ENCODE data around the gene SNX33. TPM values are rescaled to one million over a fixed set of nuclear protein-coding genes. Genes with fewer than 3 reads are reported as not detected.

The SNX33 gene
- total and polyA plus RNA-seq, 2 of the 13 experiments (the other 11 are each of a cell fraction or from before 2014, with no cell fraction given), result 11.0 to 11.6 TPM

DNA sequence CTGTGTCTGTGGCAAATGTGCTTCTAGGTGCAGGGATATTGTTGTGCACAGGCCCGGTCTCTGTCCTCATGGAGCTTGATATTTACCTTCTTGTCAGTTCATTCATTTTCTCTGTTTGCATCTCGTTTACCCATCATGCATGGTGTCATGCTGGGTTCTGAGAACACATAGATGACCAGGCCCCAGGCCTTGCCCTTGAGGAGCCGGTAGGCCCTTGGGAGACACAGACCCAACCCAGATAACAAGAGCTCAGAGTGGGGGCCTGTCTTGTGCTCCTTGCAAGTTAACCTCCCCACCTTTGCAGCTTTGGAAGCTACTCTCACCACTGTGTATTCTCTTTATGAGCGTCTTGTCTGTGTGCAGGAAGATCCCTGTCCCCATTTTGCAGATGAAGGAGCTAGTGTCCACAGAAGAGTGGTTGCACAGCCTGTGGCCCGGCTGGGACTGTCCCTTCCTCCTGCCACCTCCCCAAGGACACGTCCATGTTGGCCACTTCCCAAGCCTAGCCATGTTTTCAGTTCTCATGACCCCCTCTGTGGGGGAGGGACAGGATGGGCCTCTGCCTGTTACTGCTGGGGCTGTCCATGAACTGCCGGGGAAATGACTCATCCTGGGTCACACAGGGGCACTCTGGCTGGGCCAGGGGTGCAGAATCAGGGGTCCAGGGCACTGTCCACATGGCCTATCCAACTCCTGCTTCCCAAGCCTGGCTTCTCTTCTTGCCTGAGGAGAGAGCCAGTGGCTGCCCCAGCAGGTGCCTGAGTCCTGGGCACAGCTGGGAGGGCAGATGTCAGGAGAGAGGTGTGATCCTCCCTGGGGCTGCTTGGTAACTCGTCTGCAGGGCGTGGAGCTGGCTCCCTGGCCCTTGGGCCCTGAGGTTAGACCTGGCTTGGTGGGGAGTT lies 3.4 kb downstream of the SNX33 start (continued):
- TF ChIP-seq, protein P1, sequence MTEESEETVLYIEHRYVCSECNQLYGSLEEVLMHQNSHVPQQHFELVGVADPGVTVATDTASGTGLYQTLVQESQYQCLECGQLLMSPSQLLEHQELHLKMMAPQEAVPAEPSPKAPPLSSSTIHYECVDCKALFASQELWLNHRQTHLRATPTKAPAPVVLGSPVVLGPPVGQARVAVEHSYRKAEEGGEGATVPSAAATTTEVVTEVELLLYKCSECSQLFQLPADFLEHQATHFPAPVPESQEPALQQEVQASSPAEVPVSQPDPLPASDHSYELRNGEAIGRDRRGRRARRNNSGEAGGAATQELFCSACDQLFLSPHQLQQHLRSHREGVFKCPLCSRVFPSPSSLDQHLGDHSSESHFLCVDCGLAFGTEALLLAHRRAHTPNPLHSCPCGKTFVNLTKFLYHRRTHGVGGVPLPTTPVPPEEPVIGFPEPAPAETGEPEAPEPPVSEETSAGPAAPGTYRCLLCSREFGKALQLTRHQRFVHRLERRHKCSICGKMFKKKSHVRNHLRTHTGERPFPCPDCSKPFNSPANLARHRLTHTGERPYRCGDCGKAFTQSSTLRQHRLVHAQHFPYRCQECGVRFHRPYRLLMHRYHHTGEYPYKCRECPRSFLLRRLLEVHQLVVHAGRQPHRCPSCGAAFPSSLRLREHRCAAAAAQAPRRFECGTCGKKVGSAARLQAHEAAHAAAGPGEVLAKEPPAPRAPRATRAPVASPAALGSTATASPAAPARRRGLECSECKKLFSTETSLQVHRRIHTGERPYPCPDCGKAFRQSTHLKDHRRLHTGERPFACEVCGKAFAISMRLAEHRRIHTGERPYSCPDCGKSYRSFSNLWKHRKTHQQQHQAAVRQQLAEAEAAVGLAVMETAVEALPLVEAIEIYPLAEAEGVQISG (CRISPR knock-in tag; IDR thresholded peaks at IDR 0.05), result peak; percentile 58; the same call in 1 of the 2 replicates
- TF ChIP-seq MEIS1 (CRISPR knock-in tag; IDR thresholded peaks at IDR 0.05; ENCODE audit: borderline replicate concordance) (no peak), KLF15 (CRISPR knock-in tag; IDR thresholded peaks at IDR 0.05; ENCODE audit: borderline replicate concordance) (no peak), HIVEP1 (CRISPR knock-in tag; IDR thresholded peaks at IDR 0.05) (peak; percentile 68; the same call in 1 of the 2 replicates), ZNF335 (CRISPR knock-in tag; IDR thresholded peaks at IDR 0.05) (peak; percentile 98), ZNF550 (CRISPR knock-in tag; IDR thresholded peaks at IDR 0.05; ENCODE audit: borderline replicate concordance) (peak; percentile 53; the same call in 1 of the 2 replicates)
- TF ChIP-seq, protein P2, sequence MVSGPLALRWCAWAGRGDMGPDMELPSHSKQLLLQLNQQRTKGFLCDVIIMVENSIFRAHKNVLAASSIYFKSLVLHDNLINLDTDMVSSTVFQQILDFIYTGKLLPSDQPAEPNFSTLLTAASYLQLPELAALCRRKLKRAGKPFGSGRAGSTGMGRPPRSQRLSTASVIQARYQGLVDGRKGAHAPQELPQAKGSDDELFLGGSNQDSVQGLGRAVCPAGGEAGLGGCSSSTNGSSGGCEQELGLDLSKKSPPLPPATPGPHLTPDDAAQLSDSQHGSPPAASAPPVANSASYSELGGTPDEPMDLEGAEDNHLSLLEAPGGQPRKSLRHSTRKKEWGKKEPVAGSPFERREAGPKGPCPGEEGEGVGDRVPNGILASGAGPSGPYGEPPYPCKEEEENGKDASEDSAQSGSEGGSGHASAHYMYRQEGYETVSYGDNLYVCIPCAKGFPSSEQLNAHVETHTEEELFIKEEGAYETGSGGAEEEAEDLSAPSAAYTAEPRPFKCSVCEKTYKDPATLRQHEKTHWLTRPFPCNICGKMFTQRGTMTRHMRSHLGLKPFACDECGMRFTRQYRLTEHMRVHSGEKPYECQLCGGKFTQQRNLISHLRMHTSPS (CRISPR knock-in tag; IDR thresholded peaks at IDR 0.05; ENCODE audit: low read depth), result peak; percentile 86
- TF ChIP-seq, protein P3, sequence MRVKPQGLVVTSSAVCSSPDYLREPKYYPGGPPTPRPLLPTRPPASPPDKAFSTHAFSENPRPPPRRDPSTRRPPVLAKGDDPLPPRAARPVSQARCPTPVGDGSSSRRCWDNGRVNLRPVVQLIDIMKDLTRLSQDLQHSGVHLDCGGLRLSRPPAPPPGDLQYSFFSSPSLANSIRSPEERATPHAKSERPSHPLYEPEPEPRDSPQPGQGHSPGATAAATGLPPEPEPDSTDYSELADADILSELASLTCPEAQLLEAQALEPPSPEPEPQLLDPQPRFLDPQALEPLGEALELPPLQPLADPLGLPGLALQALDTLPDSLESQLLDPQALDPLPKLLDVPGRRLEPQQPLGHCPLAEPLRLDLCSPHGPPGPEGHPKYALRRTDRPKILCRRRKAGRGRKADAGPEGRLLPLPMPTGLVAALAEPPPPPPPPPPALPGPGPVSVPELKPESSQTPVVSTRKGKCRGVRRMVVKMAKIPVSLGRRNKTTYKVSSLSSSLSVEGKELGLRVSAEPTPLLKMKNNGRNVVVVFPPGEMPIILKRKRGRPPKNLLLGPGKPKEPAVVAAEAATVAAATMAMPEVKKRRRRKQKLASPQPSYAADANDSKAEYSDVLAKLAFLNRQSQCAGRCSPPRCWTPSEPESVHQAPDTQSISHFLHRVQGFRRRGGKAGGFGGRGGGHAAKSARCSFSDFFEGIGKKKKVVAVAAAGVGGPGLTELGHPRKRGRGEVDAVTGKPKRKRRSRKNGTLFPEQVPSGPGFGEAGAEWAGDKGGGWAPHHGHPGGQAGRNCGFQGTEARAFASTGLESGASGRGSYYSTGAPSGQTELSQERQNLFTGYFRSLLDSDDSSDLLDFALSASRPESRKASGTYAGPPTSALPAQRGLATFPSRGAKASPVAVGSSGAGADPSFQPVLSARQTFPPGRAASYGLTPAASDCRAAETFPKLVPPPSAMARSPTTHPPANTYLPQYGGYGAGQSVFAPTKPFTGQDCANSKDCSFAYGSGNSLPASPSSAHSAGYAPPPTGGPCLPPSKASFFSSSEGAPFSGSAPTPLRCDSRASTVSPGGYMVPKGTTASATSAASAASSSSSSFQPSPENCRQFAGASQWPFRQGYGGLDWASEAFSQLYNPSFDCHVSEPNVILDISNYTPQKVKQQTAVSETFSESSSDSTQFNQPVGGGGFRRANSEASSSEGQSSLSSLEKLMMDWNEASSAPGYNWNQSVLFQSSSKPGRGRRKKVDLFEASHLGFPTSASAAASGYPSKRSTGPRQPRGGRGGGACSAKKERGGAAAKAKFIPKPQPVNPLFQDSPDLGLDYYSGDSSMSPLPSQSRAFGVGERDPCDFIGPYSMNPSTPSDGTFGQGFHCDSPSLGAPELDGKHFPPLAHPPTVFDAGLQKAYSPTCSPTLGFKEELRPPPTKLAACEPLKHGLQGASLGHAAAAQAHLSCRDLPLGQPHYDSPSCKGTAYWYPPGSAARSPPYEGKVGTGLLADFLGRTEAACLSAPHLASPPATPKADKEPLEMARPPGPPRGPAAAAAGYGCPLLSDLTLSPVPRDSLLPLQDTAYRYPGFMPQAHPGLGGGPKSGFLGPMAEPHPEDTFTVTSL (CRISPR knock-in tag; IDR thresholded peaks at IDR 0.05; ENCODE audit: borderline replicate concordance), result peak; percentile 57; the same call in 1 of the 2 replicates
- TF ChIP-seq, protein P4, sequence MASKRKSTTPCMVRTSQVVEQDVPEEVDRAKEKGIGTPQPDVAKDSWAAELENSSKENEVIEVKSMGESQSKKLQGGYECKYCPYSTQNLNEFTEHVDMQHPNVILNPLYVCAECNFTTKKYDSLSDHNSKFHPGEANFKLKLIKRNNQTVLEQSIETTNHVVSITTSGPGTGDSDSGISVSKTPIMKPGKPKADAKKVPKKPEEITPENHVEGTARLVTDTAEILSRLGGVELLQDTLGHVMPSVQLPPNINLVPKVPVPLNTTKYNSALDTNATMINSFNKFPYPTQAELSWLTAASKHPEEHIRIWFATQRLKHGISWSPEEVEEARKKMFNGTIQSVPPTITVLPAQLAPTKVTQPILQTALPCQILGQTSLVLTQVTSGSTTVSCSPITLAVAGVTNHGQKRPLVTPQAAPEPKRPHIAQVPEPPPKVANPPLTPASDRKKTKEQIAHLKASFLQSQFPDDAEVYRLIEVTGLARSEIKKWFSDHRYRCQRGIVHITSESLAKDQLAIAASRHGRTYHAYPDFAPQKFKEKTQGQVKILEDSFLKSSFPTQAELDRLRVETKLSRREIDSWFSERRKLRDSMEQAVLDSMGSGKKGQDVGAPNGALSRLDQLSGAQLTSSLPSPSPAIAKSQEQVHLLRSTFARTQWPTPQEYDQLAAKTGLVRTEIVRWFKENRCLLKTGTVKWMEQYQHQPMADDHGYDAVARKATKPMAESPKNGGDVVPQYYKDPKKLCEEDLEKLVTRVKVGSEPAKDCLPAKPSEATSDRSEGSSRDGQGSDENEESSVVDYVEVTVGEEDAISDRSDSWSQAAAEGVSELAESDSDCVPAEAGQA (IDR thresholded peaks at IDR 0.05; ENCODE audit: low read depth), result no peak
- TF ChIP-seq, protein P4 (CRISPR knock-in tag; IDR thresholded peaks at IDR 0.05; ENCODE audit: borderline replicate concordance), result no peak
